GM19023 (cell line): ENCODE measurements around the gene LDHB.
"Not testable (repeated sequence)": the region's sequence is repeated elsewhere in the genome, so short reads cannot be mapped to it uniquely, and the experiment has no call there.

ENCODE experiments used
- ATAC-seq: cut with Tn5 transposase; IDR thresholded peaks from one replicate; pipeline ENCODE4 v1.9.1; 2021; ENCODE audit warnings: mild to moderate bottlenecking, moderate library complexity; ENCODE audit not compliant: unreplicated experiment

LDHB gene

GRCh38 chr12:21662122-21662792, 4.6 kb upstream of the LDHB start:
- ATAC-seq, result no peak

GRCh38 chr12:21661396-21662093, 3.9 kb upstream of the LDHB start:
- not testable (repeated sequence) for ATAC-seq

DNA sequence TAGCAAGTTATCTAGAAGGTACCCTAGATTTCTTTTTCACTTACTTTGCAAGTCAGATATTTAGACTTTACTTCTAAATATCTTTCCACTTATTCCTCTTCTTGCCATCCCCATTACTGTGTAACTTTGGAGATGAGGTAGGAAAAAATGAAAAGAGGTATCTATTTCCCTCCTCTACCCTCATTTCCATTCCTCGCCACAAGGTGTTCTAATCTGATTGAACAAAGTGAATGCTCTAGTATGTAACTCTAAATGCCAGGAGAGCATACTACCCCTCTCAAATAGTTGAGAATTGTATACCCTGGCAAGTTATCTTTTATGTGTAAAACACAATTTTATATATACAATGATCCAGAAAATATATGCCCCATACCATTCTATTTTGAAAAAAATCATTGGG, 1.7 kb upstream of the LDHB start:
- no peak for ATAC-seq

DNA sequence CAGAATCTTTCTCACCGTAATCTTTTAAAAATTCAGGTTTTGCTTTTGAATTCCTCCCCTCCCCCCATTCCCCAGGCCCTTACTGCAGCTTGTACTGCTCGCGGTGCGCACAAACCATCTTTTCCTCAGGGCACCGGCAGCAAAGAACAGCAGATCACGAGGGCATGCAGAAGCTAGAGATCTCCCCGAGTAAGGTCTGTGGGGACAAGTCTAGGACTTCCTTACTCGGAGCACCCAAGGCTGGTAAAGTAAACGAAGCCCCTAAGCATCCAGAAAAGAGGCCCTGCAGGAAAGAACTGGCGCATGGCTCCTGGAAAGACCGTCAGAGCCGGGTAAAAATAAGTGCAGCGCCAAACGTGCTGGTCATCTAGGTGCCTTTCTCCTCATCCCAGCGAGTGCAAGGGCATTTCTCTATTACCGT, 727 bp downstream of the LDHB start:
- ATAC-seq, result peak; percentile 42

DNA sequence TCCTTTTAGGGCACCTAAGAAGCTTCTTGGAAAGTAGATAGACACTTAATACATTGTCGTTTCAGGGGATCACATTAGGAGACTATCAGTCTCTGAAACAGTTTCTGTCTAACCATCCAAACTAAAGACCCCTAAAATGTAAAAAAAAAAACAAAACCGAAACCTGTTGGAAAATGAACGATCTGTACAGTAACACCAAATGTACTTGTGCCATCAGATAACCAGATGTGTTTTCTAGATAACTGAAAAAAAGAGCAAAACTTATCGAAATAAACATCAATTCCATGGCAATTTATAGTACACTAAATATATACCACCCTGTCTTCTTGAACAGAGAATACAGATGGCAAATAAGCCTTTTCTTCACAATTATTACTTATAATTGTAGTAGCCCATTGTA, 2.1 kb downstream of the LDHB start:
- ATAC-seq, result no peak

DNA sequence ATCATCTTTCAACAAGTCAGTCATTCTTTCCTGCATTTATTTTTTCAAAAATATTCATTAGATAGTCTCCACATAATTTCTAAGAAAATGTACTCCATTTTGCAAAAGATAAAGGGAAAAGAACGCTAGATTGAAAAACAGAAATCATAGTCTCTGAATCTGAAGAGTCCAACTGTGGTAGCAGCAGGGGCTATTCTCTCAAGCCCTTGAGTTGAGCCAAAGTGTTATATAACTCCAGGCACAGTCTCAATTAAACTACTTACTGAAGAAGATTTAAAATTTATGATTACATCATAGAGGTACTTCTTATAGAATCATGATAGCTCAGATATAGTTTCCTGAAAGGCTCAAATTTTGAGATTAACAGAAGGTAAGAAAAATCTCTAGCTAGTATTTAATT, 5.8 kb downstream of the LDHB start:
- no peak for ATAC-seq

DNA sequence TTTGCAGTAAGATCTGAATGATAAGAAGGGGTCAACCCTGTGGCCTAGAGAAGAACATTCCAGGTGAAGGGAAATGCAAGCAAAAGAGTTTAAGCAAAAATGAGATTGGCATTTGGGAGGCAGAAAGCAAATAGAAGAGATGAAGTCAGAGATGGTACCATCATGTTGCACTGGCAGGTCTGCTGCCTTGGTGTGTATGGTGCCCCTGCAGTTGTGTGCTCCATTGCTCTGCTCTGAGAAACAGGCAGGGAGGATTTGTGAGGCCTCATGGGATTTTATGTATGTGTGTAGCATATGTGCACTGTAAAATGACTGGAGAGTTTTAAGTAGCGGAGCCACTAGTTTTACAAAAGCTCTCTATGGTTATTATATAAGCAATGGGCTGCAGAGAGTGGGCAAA, 6.6 kb downstream of the LDHB start:
- ATAC-seq, result no peak

DNA sequence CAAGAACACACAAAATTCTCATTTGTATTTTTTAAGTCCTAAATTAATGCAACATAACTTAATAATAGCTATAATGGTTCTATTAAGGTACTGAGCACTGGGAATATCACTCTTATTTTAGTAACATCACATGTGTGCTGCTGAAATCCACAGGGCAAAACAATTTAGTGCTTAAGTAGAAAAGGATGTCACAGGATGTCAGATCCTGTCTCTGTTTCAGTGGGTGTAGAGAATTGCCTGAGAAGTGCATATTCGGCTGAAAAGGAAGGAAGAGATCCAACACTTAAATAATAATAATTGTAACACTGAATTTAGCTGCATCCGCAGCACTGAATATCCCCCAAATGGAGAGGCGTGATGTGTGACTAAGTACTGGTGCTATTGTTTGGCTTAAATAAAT, 8.6 kb downstream of the LDHB start:
- ATAC-seq, result no peak

DNA sequence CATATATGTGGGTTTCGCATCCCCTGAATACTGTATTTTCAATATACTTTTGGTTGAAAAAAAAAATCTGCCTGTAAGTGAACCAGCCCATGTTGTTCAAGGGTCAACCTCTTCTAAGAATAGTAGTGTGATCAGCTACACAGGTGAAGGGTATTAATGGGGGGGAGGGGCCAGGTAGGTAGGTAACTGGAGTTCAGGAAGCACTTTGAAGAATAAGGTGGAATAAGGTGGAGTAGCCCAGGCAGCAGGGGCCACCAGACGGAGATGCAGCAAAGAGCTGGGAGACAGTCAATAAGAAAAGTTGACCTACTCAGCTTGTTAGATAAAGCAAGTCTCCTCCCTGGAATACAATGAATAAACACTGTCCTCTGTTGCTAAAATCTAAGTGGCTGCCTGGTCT, 9.3 kb downstream of the LDHB start:
- ATAC-seq, result no peak

- ATAC-seq, result no peak
Measured at GRCh38 chr12:21647179-21647578, 10.5 kb downstream of the LDHB start.

DNA sequence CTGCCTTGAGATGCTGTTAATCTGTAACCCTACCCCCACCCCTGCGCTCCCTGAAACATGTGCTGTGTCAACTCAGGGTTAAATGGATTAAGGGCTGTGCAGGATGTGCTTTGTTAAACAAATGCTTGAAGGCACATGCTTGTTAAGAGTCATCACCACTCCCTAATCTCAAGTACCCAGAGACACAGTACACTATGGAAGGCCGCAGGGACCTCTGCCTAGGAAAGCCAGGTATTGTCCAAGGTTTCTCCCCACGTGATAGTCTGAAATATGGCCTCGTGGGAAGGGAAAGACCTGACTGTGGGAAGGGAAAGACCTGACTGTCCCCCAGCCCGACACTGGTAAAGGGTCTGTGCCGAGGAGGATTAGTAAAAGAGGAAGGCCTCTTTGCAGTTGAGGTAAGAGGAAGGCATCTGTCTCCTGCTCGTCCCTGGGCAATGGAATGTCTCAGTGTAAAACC, 12.6 kb downstream of the LDHB start:
- not testable (repeated sequence) for ATAC-seq

GRCh38 chr12:21644516-21644915, 13.1 kb downstream of the LDHB start:
- no peak for ATAC-seq

DNA sequence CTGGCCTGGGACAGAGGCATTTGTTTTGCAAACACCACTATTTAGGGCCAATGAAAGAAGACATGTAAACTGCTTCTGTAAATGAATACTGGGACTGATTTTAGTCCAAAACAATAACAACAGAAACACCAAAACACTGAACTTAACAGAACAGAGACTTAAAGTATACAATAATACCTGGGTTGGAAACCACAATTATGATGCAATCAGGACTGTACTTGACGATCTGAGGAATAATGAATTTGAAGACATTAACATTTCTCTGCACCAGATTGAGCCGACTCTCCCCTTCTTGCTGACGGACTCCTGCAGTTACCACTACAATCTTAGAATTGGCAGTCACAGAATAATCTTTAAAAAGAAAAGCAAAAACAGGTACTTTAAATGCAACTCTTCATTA, 13.9 kb downstream of the LDHB start:
- ATAC-seq, result no peak

GRCh38 chr12:21642707-21643389, 14.8 kb downstream of the LDHB start:
- ATAC-seq, result no peak

DNA sequence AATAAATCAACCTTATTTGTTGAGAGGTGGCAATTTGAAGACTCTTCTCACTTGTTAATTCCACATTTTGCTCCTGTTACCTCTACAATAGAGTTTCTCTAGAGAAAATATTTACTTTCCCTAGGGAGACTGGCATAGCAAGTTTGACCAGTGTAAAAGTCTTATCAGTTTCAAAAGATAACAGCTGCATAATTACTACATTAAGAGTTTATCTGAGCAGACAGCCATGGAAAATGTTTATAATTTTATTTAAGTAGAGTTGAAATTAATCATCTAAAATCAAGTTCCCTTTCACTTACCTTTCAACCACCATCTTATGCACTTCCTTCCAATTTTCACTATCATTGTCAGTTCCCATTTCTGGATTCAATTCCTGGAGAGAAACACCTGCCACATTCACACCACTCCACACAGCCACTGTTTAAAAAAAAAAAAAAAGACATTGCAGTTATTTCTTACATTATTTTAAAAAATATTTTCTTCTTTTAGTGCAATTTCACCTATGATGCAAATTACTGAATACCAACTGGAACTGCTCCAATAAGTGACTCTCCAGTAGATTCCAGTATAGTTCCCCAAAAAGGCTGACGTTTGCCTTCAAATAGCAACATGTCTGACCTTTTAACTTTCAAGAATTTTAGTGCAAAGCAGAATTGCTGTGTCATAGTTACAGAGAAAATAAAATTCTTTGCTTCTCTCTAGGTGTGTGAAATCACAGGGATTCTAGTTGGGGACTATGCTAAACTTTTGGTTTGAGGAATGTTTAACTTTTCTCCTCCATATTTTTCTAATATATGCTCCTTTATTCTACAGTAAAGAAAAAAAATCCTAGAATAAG, 19.4 kb downstream of the LDHB start:
- no peak for ATAC-seq

GRCh38 chr12:21634245-21634644, 23.4 kb downstream of the LDHB start:
- ATAC-seq, result no peak

- no peak for ATAC-seq
Measured at GRCh38 chr12:21631367-21631766, 26.3 kb downstream of the LDHB start.

GRCh38 chr12:21627924-21628323, 29.7 kb downstream of the LDHB start:
- ATAC-seq, result no peak

GRCh38 chr12:21618566-21618965, 39.1 kb downstream of the LDHB start:
- ATAC-seq, result no peak

GRCh38 chr12:21617030-21617429, 40.6 kb downstream of the LDHB start:
- ATAC-seq, result no peak

DNA sequence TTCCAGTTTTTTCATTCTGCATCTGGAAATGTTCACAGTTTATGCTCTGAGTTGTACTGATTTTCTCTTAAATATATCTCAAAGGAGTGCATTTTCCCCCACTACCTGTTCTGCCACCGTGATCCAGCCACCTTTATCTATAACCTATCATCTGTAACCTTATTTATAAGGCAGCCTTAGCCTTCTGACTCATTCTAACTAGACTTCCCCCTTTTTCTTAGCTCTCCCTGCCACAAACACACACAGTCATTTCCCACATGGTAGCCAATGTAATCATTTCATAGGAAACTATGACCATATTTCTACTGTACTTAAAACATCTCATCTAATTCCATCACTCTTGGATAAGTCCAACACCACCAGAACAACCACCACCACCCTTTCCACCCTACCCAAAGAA, 42.2 kb downstream of the LDHB start:
- no peak for ATAC-seq
